UCSD-AML1 (cell line): ENCODE data around the gene TRPT1.

Source experiments
- DNase-seq: peaks from one replicate; lab custom pipeline; 2025; ENCODE audit not compliant: unreplicated experiment; lab: John Stamatoyannopoulos, UW

TRPT1 gene

GRCh38 chr11:64208796-64209562 is 17.0 kb downstream of the TRPT1 start:
- no peak for DNase-seq

- DNase-seq: no peak
Observed at GRCh38 chr11:64208086-64208795, 17.7 kb downstream of the TRPT1 start.

- peak; percentile 85 for DNase-seq
Observed at GRCh38 chr11:64207256-64208085, 18.5 kb downstream of the TRPT1 start.

- DNase-seq: peak; percentile 94
Observed at GRCh38 chr11:64206457-64207255, 19.3 kb downstream of the TRPT1 start, which contains the start of gene FERMT3. FERMT3 (plus strand) TSS chr11:64206721; CDS start chr11:64207365, 644 bp downstream.

- peak; percentile 80 for DNase-seq
Observed at GRCh38 chr11:64204464-64204989, 21.5 kb downstream of the TRPT1 start.

- no peak for DNase-seq
Observed at GRCh38 chr11:64204080-64204440, 21.9 kb downstream of the TRPT1 start.

- DNase-seq: no peak
Observed at GRCh38 chr11:64203421-64204079, 22.4 kb downstream of the TRPT1 start.

GRCh38 chr11:64202992-64203391 is 23.0 kb downstream of the TRPT1 start:
- no peak for DNase-seq

GRCh38 chr11:64201543-64201942 is 24.4 kb downstream of the TRPT1 start:
- no peak for DNase-seq

- no peak for DNase-seq
Observed at GRCh38 chr11:64198511-64198910, 27.5 kb downstream of the TRPT1 start.

- no peak for DNase-seq
Observed at GRCh38 chr11:64196626-64197025, 29.4 kb downstream of the TRPT1 start.

- no peak for DNase-seq
Observed at GRCh38 chr11:64192434-64192833, 33.6 kb downstream of the TRPT1 start.

GRCh38 chr11:64186492-64187165 is 39.4 kb downstream of the TRPT1 start:
- DNase-seq: peak; percentile 31

- peak; percentile 99 for DNase-seq
Observed at GRCh38 chr11:64185693-64186491, 40.1 kb downstream of the TRPT1 start, which contains the start of gene STIP1. STIP1 (plus strand) TSS chr11:64186171; CDS start chr11:64186262, 91 bp downstream.

GRCh38 chr11:64185175-64185692 is 40.8 kb downstream of the TRPT1 start:
- no peak for DNase-seq

- no peak for DNase-seq
Observed at GRCh38 chr11:64183890-64184289, 42.1 kb downstream of the TRPT1 start.

GRCh38 chr11:64181506-64182411 is 44.2 kb downstream of the TRPT1 start:
- DNase-seq: peak; percentile 82
